ENCODE data around the gene KLHDC8B. TPM values are rescaled to one million over a fixed set of nuclear protein-coding genes. Genes with fewer than 3 reads are reported as not detected.

The KLHDC8B gene
- total RNA-seq, 2 donors from 2014 or later, result 41.1 to 77.4 TPM

DNA sequence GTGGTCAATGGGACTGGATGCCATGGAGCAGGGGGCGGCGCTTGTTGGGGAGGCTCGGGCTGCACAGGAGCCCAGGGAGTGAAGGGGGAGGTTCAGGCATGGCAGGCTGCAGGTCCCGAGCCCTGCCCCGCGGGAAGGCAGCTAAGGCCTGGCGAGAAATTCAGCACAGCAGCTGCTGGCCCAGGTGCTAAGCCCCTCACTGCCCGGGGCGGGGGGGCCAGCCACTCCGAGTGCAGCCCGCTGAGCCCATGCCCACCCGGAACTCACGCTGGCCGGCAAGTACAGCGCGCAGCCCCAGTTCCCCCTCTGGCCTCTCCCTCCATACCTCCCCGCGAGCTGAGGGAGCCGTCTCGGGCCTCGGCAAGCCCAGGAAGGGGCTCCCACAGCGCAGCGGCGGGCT lies 11.3 kb downstream of the KLHDC8B start:
- Histone ChIP-seq H3K9me3 (no peaks in the 10 kb centered on the region), H3K4me3 (no peak overlapping the region), H3K36me3 (no peaks in the 10 kb centered on the region), H3K4me1 (replicated peaks) (no peaks in the 10 kb centered on the region), H3K27me3 (replicated peaks; ENCODE audit: insufficient read depth) (no peaks in the 10 kb centered on the region), H3K27ac (no peak overlapping the region)
- TF ChIP-seq POLR2AphosphoS5 (IDR thresholded peaks at IDR 0.05) (no peak), POLR2A (IDR thresholded peaks at IDR 0.05) (no peak)
- TF ChIP-seq, protein P1, sequence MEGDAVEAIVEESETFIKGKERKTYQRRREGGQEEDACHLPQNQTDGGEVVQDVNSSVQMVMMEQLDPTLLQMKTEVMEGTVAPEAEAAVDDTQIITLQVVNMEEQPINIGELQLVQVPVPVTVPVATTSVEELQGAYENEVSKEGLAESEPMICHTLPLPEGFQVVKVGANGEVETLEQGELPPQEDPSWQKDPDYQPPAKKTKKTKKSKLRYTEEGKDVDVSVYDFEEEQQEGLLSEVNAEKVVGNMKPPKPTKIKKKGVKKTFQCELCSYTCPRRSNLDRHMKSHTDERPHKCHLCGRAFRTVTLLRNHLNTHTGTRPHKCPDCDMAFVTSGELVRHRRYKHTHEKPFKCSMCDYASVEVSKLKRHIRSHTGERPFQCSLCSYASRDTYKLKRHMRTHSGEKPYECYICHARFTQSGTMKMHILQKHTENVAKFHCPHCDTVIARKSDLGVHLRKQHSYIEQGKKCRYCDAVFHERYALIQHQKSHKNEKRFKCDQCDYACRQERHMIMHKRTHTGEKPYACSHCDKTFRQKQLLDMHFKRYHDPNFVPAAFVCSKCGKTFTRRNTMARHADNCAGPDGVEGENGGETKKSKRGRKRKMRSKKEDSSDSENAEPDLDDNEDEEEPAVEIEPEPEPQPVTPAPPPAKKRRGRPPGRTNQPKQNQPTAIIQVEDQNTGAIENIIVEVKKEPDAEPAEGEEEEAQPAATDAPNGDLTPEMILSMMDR (IDR thresholded peaks at IDR 0.05), result no peak
- intact Hi-C loops (cut with DNase I), result no loop called here
- DNase-seq (ENCODE audit: low spot score), result no peak
- WGBS, result 92% methylated on average over 24 of the region's 24 CpGs

GRCh38 chr3:49183873-49184272 lies 12.5 kb downstream of the KLHDC8B start:
- no peaks in the 10 kb centered on the region for H3K27me3 ChIP-seq (replicated peaks; ENCODE audit: insufficient read depth)
- TF ChIP-seq POLR2AphosphoS5 (IDR thresholded peaks at IDR 0.05) (no peak), POLR2A (IDR thresholded peaks at IDR 0.05) (no peak)
- TF ChIP-seq, protein P1 (IDR thresholded peaks at IDR 0.05), result no peak
- intact Hi-C loops (cut with DNase I), result no loop called here
- no peak for DNase-seq (ENCODE audit: low spot score)
- H3K27ac ChIP-seq, result no peak overlapping the region
- H3K36me3 ChIP-seq, result no peaks in the 10 kb centered on the region
- WGBS, result 59% methylated on average over 1 of the region's 1 CpG
- H3K9me3 ChIP-seq, result no peaks in the 10 kb centered on the region
- H3K4me1 ChIP-seq (replicated peaks), result no peaks in the 10 kb centered on the region
- no peak overlapping the region for H3K4me3 ChIP-seq

DNA sequence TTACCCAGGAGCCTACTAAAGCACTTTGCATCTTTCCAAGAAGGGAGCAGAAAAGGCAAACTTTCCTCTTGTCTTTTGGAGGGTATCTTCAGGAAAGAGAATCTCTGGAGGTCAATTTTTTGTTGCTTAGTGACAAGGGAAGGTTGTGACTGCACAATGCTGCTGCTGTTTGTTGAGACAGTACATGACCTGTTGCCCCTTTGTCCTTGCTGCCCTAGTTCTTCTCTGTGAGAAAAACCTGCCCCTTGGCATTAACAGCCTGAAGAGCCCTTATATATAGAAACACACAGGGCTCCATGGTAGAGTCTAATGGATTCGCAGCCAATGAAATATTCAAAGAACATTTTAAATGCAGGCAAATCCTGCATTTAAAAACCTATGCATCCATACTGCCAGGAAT lies 20.3 kb downstream of the KLHDC8B start:
- no peaks in the 10 kb centered on the region for H3K36me3 ChIP-seq
- intact Hi-C loops (cut with DNase I), result no loop called here
- no peak for TF ChIP-seq POLR2A (IDR thresholded peaks at IDR 0.05)
- no peak for TF ChIP-seq POLR2AphosphoS5 (IDR thresholded peaks at IDR 0.05)
- TF ChIP-seq, protein P1 (IDR thresholded peaks at IDR 0.05), result no peak
- no peaks in the 10 kb centered on the region for H3K27me3 ChIP-seq (replicated peaks; ENCODE audit: insufficient read depth)
- H3K27ac ChIP-seq, result no peak overlapping the region
- H3K4me1 ChIP-seq (replicated peaks), result no peaks in the 10 kb centered on the region
- DNase-seq (ENCODE audit: low spot score), result no peak
- H3K4me3 ChIP-seq, result no peak overlapping the region
- H3K9me3 ChIP-seq, result no peaks in the 10 kb centered on the region
- 78% methylated on average over 1 of the region's 1 CpG for WGBS

DNA sequence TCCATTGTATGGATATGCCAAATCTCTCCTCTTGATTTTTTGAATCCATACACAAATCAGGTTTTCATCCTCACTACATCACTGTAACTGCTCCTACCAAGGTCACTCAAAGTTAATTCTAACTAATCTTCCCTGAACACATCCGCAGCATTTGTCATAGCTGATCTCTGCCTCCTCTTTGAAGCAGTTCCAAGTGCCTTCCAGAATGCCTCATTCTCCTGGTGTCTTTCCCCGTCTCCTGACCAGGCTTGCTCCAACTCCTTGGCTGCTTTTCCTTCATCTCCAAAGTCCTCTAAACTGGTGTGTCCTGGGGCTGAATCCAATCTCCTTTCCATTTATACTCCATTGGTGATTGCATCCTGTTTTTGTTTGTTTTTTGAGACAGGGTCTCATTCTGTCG lies 26.8 kb downstream of the KLHDC8B start:
- intact Hi-C loops (cut with DNase I), result no loop called here
- H3K4me3 ChIP-seq, result no peak overlapping the region
- 36% methylated on average over 3 of the region's 3 CpGs for WGBS
- H3K36me3 ChIP-seq, result no peaks in the 10 kb centered on the region
- H3K4me1 ChIP-seq (replicated peaks), result no peaks in the 10 kb centered on the region
- no peak for TF ChIP-seq POLR2AphosphoS5 (IDR thresholded peaks at IDR 0.05)
- no peak for TF ChIP-seq POLR2A (IDR thresholded peaks at IDR 0.05)
- TF ChIP-seq, protein P1 (IDR thresholded peaks at IDR 0.05), result no peak
- no peak for DNase-seq (ENCODE audit: low spot score)
- H3K9me3 ChIP-seq, result no peaks in the 10 kb centered on the region
- H3K27me3 ChIP-seq (replicated peaks; ENCODE audit: insufficient read depth), result no peaks in the 10 kb centered on the region
- H3K27ac ChIP-seq, result no peak overlapping the region

DNA sequence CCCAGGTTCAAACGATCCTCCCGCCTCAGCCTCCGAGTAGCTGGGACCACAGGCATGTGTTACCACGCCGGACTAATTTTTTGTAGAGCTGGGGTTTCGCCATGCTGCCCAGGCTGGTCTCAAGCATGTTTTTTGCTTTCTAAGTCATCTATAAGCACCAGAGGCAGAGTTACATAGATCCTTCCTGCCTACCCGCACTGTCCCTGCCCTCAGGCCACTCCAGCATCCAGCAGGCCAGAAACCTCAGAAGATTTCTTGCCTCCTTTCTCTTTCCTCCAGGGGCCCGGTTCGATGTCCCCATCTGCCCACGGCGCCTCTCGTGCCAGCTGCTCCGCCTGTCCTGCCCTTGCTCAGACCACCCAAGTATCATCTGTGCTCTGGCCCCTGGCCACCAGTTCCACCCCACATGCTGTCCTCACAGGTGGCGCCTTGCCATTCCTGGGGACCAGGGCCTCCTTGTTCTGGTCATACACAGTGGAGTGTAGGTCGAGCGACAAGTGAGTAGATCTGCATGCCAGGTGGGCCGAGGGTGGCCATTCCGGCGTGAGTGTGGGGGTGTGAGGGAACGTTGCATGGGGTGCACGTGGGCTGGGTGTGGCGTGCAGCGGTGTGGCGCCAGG lies 27.3 kb downstream of the KLHDC8B start:
- no peaks in the 10 kb centered on the region for H3K4me1 ChIP-seq (replicated peaks)
- H3K27me3 ChIP-seq (replicated peaks; ENCODE audit: insufficient read depth), result no peaks in the 10 kb centered on the region
- H3K4me3 ChIP-seq, result peak overlapping the region; percentile 0 to 9
- TF ChIP-seq POLR2AphosphoS5 (IDR thresholded peaks at IDR 0.05), result no peak
- TF ChIP-seq POLR2A (IDR thresholded peaks at IDR 0.05), result no peak
- TF ChIP-seq, protein P1 (IDR thresholded peaks at IDR 0.05), result no peak
- no peaks in the 10 kb centered on the region for H3K9me3 ChIP-seq
- H3K27ac ChIP-seq, result no peak overlapping the region
- H3K36me3 ChIP-seq, result no peaks in the 10 kb centered on the region
- intact Hi-C loops (cut with DNase I), result no loop called here
- WGBS, result 68% methylated on average over 24 of the region's 24 CpGs
- no peak for DNase-seq (ENCODE audit: low spot score)

Data from prostate gland (tissue), 2 donors.